Measurements from ENCODE around the gene KCNS3.

KCNS3 gene

GRCh38 chr2:17910980-17911379 lies 32.5 kb downstream of the KCNS3 start:
- H3K9ac ChIP-seq = no peak overlapping the region
- no peak overlapping the region for H3K27ac ChIP-seq
- H3K9me3 ChIP-seq (ENCODE audit: control insufficient read depth, low read length) = no peaks in the 10 kb centered on the region
- TF ChIP-seq, protein P1, sequence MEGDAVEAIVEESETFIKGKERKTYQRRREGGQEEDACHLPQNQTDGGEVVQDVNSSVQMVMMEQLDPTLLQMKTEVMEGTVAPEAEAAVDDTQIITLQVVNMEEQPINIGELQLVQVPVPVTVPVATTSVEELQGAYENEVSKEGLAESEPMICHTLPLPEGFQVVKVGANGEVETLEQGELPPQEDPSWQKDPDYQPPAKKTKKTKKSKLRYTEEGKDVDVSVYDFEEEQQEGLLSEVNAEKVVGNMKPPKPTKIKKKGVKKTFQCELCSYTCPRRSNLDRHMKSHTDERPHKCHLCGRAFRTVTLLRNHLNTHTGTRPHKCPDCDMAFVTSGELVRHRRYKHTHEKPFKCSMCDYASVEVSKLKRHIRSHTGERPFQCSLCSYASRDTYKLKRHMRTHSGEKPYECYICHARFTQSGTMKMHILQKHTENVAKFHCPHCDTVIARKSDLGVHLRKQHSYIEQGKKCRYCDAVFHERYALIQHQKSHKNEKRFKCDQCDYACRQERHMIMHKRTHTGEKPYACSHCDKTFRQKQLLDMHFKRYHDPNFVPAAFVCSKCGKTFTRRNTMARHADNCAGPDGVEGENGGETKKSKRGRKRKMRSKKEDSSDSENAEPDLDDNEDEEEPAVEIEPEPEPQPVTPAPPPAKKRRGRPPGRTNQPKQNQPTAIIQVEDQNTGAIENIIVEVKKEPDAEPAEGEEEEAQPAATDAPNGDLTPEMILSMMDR (IDR thresholded peaks at IDR 0.05) = no peak
- no peaks in the 10 kb centered on the region for H3K27me3 ChIP-seq (ENCODE audit: control insufficient read depth, insufficient read depth, low read length)
- no peaks in the 10 kb centered on the region for H3K79me2 ChIP-seq
- no peaks in the 10 kb centered on the region for H3K4me1 ChIP-seq
- H2AFZ ChIP-seq = no peak overlapping the region
- H3K36me3 ChIP-seq (ENCODE audit: control insufficient read depth, insufficient read depth, low read length) = no peaks in the 10 kb centered on the region
- H3K4me3 ChIP-seq (ENCODE audit: low read depth, low read length) = no peak overlapping the region
- no peak overlapping the region for H3K4me2 ChIP-seq (ENCODE audit: low read length)

DNA sequence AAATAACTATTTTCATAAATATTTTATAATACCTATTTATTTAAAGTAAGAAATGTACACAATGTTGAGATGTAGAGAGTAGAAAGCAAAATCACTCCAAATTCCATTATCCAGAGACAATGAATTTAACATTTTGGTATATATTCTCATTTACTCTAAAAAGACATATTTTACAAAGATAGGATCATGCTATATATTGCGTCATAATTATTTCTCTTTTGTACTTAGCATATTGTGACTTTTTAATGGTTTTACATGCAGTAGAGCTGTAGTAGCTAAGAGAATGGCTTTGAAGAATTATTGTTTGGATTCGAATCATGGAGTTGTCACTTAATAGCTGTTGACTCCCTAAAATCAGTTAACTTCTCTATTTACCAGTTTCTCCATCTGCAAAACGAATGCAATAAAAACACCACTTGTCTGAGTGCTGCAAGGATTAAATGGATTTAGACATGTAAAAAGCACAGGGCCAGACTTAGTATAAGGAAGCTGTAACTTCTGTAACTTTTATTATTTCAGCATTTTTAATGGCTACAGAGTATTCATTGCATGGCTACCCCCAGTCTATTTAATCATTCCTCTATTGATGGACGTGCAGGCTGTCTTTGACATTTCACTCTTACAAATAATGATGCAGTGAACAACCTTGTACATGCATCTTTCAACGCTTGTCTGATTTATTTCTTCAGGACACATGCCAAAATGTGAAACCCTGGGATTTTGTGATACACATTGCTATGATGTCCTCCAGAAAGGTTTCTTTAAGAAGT lies 33.2 kb downstream of the KCNS3 start:
- no peaks in the 10 kb centered on the region for H3K36me3 ChIP-seq (ENCODE audit: control insufficient read depth, insufficient read depth, low read length)
- H2AFZ ChIP-seq = no peak overlapping the region
- H3K9ac ChIP-seq = no peak overlapping the region
- H3K27ac ChIP-seq = no peak overlapping the region
- no peaks in the 10 kb centered on the region for H3K9me3 ChIP-seq (ENCODE audit: control insufficient read depth, low read length)
- TF ChIP-seq, protein P1 (IDR thresholded peaks at IDR 0.05) = no peak
- no peak overlapping the region for H3K4me3 ChIP-seq (ENCODE audit: low read depth, low read length)
- no peak overlapping the region for H3K4me2 ChIP-seq (ENCODE audit: low read length)
- no peaks in the 10 kb centered on the region for H3K4me1 ChIP-seq
- H3K79me2 ChIP-seq = no peaks in the 10 kb centered on the region
- H3K27me3 ChIP-seq (ENCODE audit: control insufficient read depth, insufficient read depth, low read length) = no peaks in the 10 kb centered on the region

DNA sequence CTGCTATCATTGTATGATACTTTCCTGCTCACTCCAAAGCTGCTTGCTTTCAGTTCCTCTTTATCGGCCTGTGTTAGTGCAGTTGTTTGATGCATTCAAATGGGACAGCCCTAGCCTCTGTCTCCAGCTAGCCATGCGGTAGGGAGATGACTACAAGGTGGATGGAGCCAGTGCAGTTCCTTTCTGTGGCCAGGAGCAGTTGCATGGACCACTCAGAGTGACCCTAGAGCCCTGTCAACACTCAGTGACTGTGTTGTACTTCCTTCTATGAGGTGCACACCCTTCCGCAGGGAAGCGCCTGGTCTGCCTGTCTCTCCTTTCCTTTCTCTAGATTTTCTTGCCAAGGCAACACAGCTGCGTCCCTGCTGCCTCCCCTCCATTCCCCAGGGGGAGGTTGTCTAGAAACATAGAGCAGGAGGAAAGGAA lies 33.8 kb downstream of the KCNS3 start:
- Histone ChIP-seq H3K4me1 (no peaks in the 10 kb centered on the region), H3K79me2 (no peaks in the 10 kb centered on the region), H3K36me3 (ENCODE audit: control insufficient read depth, insufficient read depth, low read length) (no peaks in the 10 kb centered on the region), H3K27ac (no peak overlapping the region), H3K4me2 (ENCODE audit: low read length) (no peak overlapping the region), H3K9ac (no peak overlapping the region), H3K4me3 (ENCODE audit: low read depth, low read length) (no peak overlapping the region), H2AFZ (no peak overlapping the region), H3K9me3 (ENCODE audit: control insufficient read depth, low read length) (no peaks in the 10 kb centered on the region), H3K27me3 (ENCODE audit: control insufficient read depth, insufficient read depth, low read length) (no peaks in the 10 kb centered on the region)
- TF ChIP-seq, protein P1 (IDR thresholded peaks at IDR 0.05) = no peak

DNA sequence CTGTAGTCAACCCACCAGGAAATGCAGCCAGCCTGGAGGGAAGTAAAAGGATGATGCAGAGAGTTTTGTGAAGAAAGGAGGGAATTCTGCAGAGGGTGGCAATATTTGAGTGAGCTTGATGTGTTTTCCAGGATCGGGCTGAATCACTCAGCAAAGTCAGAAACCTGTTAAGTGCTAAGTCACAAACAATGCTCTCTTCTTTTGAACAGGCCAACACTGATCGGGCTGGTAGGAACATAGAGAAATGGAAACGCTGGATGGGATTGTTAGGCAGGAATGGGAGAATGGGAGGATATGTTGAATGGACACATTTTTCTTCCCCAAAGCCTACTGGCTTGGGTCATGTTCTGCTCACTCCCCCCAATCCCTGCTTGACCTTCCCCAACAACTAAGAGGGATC lies 36.6 kb downstream of the KCNS3 start:
- Histone ChIP-seq H3K27me3 (ENCODE audit: control insufficient read depth, insufficient read depth, low read length) (no peaks in the 10 kb centered on the region), H3K4me2 (ENCODE audit: low read length) (no peak overlapping the region), H3K36me3 (ENCODE audit: control insufficient read depth, insufficient read depth, low read length) (no peaks in the 10 kb centered on the region), H3K4me1 (no peaks in the 10 kb centered on the region), H3K4me3 (ENCODE audit: low read depth, low read length) (no peak overlapping the region), H3K79me2 (no peaks in the 10 kb centered on the region), H3K9me3 (ENCODE audit: control insufficient read depth, low read length) (no peaks in the 10 kb centered on the region), H2AFZ (no peak overlapping the region), H3K27ac (no peak overlapping the region), H3K9ac (no peak overlapping the region)
- TF ChIP-seq, protein P1 (IDR thresholded peaks at IDR 0.05) = no peak
